Chondrocyte (in vitro differentiated cells): Measurements from ENCODE around the gene GNAI3. TPM values are rescaled to one million over a fixed set of nuclear protein-coding genes. Genes with fewer than 3 reads are reported as not detected.

Source experiments
- DNase-seq: peaks from one replicate; pipeline ENCODE4 v3.0.0; 2021; ENCODE audit warnings: mixed read lengths, low spot score
- H3K27ac Mint-ChIP-seq: one replicate; pipeline ENCODE4 v1.8.0; 2021; ENCODE audit warnings: mild to moderate bottlenecking, moderate library complexity, mixed read lengths; ENCODE audit not compliant: unreplicated experiment
- H3K27me3 Mint-ChIP-seq: 2 replicates; pipeline ENCODE4 v1.8.0; 2021; ENCODE audit warnings: low read depth, mixed read lengths
- H3K36me3 Mint-ChIP-seq: 2 replicates; pipeline ENCODE4 v1.8.0; 2021; ENCODE audit warnings: low read depth, mixed read lengths
- H3K4me1 Mint-ChIP-seq: 2 replicates; pipeline ENCODE4 v1.8.0; 2021; ENCODE audit warnings: low read depth, mild to moderate bottlenecking, mixed read lengths
- H3K4me3 Mint-ChIP-seq: one replicate; pipeline ENCODE4 v1.8.0; 2021; ENCODE audit warnings: mild to moderate bottlenecking, moderate library complexity, mixed read lengths; ENCODE audit not compliant: unreplicated experiment
- H3K9me3 Mint-ChIP-seq: 2 replicates; pipeline ENCODE4 v1.8.0; 2021; ENCODE audit warnings: low read depth, mixed read lengths
- total RNA-seq: library from RNA; stranded (reverse); gene quantifications from 3 replicates; pipeline ENCODE4 v1.2.1, GENCODE V29; 2021
- TF ChIP-seq, protein P1 (sequence below): fragments of 200-600 bp; sonication (generic); IDR thresholded peaks from 2 replicates; pipeline ENCODE4 v1.5.0; 2021; ENCODE audit warnings: antibody characterized with exemption, mild to moderate bottlenecking, moderate library complexity

Gene GNAI3
- total RNA-seq, 1 donor from 2014 or later: 10.7 TPM

DNA sequence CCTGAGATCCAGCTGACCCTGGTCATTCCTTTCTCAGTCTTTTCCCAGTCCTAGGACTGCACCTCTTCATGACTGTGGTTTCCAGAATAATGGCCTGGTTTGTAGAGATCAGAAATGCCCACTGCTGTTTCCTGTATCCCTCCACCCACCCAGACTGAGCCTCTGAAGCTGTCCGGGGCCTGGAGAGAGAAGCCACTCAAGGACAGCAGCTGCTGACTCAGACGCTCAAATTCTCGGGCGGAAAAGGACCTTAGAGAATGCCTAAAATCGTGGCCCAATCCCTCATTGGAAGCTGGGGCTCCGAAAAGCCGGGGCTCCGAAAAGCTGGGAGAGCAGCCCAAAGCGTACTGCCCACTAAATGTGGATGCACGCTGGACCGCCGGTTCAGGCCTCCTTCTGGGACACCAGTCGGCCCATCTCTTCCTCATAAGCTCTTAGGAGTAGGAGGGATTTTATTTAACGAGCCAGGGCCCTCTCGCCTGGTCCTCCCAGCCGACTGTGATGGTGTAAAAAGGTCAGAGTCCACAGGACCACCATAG, 16.5 kb upstream of the GNAI3 start:
- no peak overlapping the region for H3K27ac Mint-ChIP-seq
- TF ChIP-seq, protein P1, sequence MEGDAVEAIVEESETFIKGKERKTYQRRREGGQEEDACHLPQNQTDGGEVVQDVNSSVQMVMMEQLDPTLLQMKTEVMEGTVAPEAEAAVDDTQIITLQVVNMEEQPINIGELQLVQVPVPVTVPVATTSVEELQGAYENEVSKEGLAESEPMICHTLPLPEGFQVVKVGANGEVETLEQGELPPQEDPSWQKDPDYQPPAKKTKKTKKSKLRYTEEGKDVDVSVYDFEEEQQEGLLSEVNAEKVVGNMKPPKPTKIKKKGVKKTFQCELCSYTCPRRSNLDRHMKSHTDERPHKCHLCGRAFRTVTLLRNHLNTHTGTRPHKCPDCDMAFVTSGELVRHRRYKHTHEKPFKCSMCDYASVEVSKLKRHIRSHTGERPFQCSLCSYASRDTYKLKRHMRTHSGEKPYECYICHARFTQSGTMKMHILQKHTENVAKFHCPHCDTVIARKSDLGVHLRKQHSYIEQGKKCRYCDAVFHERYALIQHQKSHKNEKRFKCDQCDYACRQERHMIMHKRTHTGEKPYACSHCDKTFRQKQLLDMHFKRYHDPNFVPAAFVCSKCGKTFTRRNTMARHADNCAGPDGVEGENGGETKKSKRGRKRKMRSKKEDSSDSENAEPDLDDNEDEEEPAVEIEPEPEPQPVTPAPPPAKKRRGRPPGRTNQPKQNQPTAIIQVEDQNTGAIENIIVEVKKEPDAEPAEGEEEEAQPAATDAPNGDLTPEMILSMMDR: no peak

GRCh38 chr1:109532365-109533136, 15.9 kb upstream of the GNAI3 start:
- no peak overlapping the region for H3K4me3 Mint-ChIP-seq
- no peaks in the 10 kb centered on the region for H3K9me3 Mint-ChIP-seq
- H3K4me1 Mint-ChIP-seq: peaks cover 30% of the 10 kb centered on the region
- H3K27me3 Mint-ChIP-seq: no peaks in the 10 kb centered on the region
- H3K36me3 Mint-ChIP-seq: no peaks in the 10 kb centered on the region
- peak overlapping the region; percentile 65 for H3K27ac Mint-ChIP-seq
- DNase-seq: no peak
- TF ChIP-seq, protein P1: peak; percentile 84

More for the DNA sequence above, 16.5 kb upstream of the GNAI3 start:
- DNase-seq: no peak
- Mint-ChIP-seq H3K27me3 (no peaks in the 10 kb centered on the region), H3K9me3 (no peaks in the 10 kb centered on the region), H3K4me1 (peaks cover 30% of the 10 kb centered on the region), H3K36me3 (no peaks in the 10 kb centered on the region), H3K4me3 (no peak overlapping the region)

GRCh38 chr1:109534307-109534858, 14.0 kb upstream of the GNAI3 start:
- TF ChIP-seq, protein P1: no peak
- H3K4me3 Mint-ChIP-seq: no peak overlapping the region
- DNase-seq: no peak
- H3K4me1 Mint-ChIP-seq: peaks cover 29% of the 10 kb centered on the region
- no peaks in the 10 kb centered on the region for H3K9me3 Mint-ChIP-seq
- no peaks in the 10 kb centered on the region for H3K36me3 Mint-ChIP-seq
- no peak overlapping the region for H3K27ac Mint-ChIP-seq
- no peaks in the 10 kb centered on the region for H3K27me3 Mint-ChIP-seq

DNA sequence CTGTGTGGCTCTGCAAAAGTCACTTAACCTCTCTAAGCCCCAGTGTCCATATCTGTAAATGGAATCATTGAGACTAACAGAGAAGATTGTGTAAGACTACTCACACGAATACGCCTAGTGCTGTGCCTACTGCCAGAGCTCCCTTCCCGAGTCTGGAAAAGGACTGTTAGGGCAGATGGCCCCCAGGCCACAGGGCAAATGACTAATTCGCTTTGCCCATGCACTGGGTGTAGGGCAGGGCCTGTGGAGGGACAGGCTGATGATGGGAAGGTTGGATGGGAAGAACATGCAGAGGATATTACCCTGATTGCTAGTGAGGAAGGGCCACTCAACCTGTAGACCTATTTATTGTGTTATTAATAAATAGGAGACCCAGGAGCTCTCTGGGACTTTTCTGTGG, 12.9 kb upstream of the GNAI3 start:
- peaks cover 18% of the 10 kb centered on the region for H3K4me1 Mint-ChIP-seq

DNA sequence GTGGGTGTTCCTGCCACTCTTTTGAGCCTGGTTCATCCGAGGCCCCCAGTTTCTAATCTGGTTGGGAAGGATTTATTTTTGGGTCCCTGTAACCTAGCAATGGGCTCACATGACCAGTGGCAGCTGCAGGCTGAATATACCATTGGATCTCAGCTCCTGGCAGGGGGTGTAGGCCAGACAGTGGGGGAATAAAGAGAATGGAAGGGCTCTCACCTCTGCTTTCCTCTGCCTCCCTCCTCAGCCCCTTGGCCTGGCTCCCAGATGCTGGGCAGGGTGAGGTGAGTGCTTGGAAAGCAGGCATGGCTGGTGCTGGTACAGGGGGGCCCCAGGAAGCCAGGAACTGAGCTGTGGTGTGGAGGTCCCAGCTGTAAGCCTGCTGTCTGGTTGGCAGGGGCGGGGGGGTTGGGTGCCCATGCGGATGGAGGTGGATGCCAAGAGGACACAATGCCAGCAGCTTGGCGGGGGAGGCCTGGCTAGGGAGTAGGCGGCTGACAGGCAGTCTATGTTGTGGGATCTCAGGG, 12.4 kb upstream of the GNAI3 start:
- Mint-ChIP-seq H3K27ac (no peak overlapping the region), H3K4me1 (peaks cover 12% of the 10 kb centered on the region), H3K4me3 (no peak overlapping the region), H3K36me3 (no peaks in the 10 kb centered on the region), H3K27me3 (no peaks in the 10 kb centered on the region), H3K9me3 (no peaks in the 10 kb centered on the region)
- TF ChIP-seq, protein P1: no peak
- DNase-seq: no peak

More for the DNA sequence above, 12.9 kb upstream of the GNAI3 start:
- no peak for DNase-seq
- H3K36me3 Mint-ChIP-seq: no peaks in the 10 kb centered on the region
- no peak overlapping the region for H3K4me3 Mint-ChIP-seq
- H3K9me3 Mint-ChIP-seq: no peaks in the 10 kb centered on the region
- H3K27ac Mint-ChIP-seq: peak overlapping the region; percentile 14
- TF ChIP-seq, protein P1: no peak
- H3K27me3 Mint-ChIP-seq: no peaks in the 10 kb centered on the region
